RPMI7951 (cell line): ENCODE measurements around the gene LRIG1. TPM values are rescaled to one million over a fixed set of nuclear protein-coding genes. Genes with fewer than 3 reads are reported as not detected.

Experiments used
- DNase-seq: peaks from one replicate; pipeline ENCODE4 v3.0.0-alpha.2; 2012; ENCODE audit warnings: low read depth
- total RNA-seq: library from RNA; depleted of rRNA; stranded (reverse); fragments of >200 nt; shearing (Covaris generic); gene quantifications from 2 replicates; pipeline ENCODE4 v1.2.3, GENCODE V29; 2014

The LRIG1 gene
- total RNA-seq, 1 experiment from 2014 or later = 56.7 TPM

DNA sequence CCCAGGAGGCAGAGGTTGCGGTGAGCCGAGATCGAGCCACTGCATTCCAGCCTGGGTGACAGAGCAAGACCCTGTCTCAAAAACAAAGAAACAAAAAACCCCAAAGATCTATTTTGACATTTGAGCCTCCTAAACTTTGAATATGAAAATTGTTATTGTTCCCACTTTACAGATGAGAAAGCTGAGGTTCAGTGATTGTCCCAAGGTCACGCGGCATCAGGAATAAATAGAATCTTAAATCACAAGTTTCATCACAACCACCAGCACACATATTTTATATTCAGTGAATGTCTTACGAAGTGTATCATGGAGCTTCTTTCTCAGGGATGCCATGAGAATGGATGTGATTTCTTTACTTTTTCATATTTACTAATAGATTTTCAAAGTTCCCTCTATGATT lies 5.3 kb upstream of the LRIG1 start:
- DNase-seq = no peak

GRCh38 chr3:66504850-66505641 lies 4.2 kb upstream of the LRIG1 start:
- DNase-seq = no peak

DNA sequence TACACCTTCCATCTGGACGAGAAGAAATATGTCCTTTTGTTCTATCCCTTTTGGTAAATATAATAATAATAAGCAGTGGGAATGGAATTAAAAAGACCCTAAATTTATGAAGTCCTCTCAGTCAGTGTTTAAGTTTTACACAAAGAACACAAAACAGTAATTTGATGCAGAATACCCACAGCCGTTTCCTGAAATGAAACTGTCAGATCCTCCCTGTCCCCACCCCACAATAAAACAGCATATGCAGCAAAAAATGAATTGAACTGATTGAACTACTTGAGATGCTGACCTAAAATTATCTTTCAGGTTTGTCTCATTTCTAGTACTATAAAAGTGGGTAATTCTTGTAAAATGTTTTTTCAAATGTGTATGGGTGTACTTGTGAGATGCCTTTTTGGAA lies 2.2 kb upstream of the LRIG1 start:
- no peak for DNase-seq

GRCh38 chr3:66502245-66502874 lies 1.5 kb upstream of the LRIG1 start:
- no peak for DNase-seq

DNA sequence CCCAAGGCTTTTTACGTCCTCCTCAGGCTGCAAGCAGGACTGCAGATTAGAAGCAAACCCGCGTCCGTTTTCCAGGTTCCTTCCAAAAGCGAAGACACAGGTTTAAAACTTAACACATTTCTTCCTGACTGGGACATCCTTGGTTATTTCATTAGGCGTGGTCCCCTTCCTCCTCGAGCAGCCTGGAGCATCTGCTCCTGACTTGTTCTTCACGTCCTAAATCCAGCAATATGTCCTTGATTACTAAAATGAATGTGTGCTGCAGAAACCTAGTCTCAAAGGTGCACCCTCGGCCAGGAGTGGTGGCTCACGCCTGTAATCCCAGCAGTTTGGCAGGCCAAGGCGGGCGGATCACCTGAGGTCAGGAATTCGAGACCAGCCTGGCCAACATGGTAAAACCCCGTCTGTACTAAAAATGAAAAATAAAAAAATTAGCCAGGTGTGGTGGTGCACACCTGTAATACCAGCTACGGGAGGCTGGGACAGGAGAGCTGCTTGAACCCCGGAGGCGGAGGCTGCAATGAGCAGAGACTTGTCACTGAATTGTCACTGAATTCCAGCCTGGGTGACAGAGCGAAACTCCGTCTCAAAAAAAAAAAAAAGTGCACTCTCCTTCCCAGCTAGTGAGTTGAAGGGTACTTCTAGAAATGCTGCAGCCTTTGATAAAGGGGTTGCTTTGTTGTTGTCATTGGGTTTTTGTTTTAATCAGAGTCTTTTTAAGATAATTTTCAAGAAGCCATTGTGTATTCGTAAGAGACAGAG lies 842 bp upstream of the LRIG1 start:
- DNase-seq = no peak

DNA sequence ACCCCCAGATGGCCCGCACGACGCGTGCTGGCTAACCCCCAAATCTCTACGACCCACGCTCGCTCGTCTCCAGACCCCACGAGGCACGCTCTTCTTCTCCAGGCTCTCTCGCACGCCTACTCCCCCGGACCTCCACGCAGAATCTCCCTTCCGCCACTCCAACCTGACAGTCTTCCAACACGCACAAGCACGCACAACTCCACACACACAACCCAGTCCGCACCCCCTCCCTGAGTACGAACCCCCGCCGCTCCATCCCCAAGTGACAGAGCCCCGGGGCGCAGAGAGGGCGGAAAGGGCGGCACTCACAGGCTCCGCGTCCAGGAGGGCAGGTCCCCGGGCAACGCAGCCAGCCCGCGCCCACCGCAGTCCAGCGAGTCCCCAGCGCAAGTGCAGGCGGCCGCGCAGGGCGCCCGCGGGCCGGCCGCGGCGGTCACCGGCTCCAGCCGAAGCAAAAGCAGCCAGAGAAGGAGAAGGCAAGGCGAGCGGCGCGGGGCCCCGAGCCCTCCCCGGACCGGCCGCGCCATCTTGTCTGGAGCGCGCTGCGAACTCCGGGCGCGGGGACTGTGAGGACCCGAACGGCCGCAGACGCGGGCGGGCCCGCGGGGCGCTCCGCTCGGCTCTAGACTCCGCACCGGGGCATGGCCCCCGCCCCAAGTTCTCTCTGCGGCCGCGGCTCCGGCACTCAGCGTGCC lies 794 bp downstream of the LRIG1 start:
- peak; percentile 32 for DNase-seq

- no peak for DNase-seq
Measured at GRCh38 chr3:66498687-66499621, 1.9 kb downstream of the LRIG1 start.

DNA sequence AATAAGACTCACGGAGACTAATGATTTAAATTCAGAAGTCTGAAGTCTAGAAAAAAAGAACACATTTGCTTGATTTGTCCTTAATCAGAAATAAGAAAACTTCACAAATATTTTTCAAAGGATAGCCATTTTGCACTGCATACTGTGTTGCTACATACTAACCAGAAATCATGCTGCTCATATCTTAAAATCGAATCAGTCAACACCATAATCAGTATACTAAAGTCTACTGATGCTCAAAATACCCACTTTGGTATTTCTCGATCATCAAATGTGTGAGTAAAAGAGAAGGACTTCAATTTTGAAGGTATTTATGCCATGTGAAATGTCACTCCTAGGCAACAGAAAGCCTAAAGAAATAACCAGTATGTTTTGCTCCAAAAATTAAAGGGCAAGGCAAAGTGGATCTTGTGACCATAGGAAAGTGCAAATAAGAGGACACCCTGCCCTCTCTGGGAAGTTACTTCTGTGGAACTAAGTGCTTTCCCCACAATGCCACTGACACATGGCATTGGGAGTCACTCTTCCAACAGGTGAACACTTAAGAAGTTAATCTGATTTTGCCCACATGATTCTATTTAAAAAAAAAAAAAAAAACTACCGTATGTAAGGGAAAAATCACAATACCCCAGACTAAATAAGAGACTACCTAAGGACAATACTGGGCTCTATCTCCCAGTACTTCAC lies 2.7 kb downstream of the LRIG1 start:
- no peak for DNase-seq

- DNase-seq = no peak
Measured at GRCh38 chr3:66497288-66497984, 3.4 kb downstream of the LRIG1 start.

GRCh38 chr3:66496746-66497145 lies 4.1 kb downstream of the LRIG1 start:
- DNase-seq = no peak

- DNase-seq = no peak
Measured at GRCh38 chr3:66496301-66496700, 4.5 kb downstream of the LRIG1 start.

- DNase-seq = no peak
Measured at GRCh38 chr3:66495668-66496045, 5.2 kb downstream of the LRIG1 start.

- DNase-seq = peak; percentile 53
Measured at GRCh38 chr3:66494959-66495667, 5.7 kb downstream of the LRIG1 start.

GRCh38 chr3:66493458-66494099 lies 7.2 kb downstream of the LRIG1 start:
- DNase-seq = no peak

GRCh38 chr3:66492672-66493071 lies 8.2 kb downstream of the LRIG1 start:
- no peak for DNase-seq

DNA sequence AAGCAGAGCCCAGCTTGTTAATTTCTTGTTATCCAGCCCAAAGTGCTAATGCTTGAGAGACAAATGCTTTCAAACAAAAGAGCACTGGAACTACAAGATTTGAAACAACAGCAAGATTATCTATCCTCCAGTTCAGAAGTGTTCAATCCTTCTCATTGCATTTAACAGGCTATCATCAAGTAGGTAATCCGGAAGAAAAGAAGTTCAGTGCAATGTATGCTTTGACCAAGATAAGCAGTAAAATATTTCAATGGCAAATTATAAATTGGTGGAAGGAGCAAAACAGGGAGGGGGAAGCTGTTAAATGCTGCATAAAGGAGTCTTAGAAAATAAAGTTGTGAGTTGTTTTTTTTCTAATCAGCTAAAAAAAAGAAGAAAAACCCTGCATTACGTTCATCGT lies 8.8 kb downstream of the LRIG1 start:
- DNase-seq = no peak

GRCh38 chr3:66490984-66491383 lies 9.8 kb downstream of the LRIG1 start:
- DNase-seq = no peak

DNA sequence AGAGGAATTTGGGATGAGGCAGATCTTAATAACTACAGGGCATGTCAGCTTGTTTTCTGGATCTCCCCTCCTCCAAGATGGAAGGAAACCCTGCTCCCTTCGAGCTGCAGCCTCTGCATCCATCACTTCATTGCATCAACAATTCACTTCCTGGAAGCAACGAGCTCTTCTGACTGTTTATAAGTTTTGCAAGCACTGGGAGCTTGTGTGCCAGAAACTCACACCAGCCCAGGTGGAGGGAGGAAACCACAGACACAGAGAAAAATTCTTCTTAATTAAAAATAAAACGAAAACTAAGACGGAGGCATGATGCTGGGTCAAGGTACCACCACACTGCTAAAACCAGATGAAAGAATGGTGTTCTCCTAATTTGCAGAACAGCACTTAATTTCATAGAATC lies 10.6 kb downstream of the LRIG1 start:
- peak; percentile 47 for DNase-seq

- no peak for DNase-seq
Measured at GRCh38 chr3:66489581-66489980, 11.2 kb downstream of the LRIG1 start.
